Daoy (cell line): Measurements from ENCODE around the gene ATP5F1E. TPM values are rescaled to one million over a fixed set of nuclear protein-coding genes. Genes with fewer than 3 reads are reported as not detected.

Source experiments
- DNase-seq: peaks from one replicate; pipeline ENCODE4 v3.0.0-alpha.2; 2015; ENCODE audit warnings: low read depth
- total RNA-seq: library from RNA; depleted of rRNA; stranded (reverse); fragments of >200 nt; shearing (Covaris generic); gene quantifications from 2 replicates; pipeline ENCODE4 v1.2.3, GENCODE V29; 2014

ATP5F1E gene
- total RNA-seq, 1 experiment from 2014 or later: 26.1 TPM

DNA sequence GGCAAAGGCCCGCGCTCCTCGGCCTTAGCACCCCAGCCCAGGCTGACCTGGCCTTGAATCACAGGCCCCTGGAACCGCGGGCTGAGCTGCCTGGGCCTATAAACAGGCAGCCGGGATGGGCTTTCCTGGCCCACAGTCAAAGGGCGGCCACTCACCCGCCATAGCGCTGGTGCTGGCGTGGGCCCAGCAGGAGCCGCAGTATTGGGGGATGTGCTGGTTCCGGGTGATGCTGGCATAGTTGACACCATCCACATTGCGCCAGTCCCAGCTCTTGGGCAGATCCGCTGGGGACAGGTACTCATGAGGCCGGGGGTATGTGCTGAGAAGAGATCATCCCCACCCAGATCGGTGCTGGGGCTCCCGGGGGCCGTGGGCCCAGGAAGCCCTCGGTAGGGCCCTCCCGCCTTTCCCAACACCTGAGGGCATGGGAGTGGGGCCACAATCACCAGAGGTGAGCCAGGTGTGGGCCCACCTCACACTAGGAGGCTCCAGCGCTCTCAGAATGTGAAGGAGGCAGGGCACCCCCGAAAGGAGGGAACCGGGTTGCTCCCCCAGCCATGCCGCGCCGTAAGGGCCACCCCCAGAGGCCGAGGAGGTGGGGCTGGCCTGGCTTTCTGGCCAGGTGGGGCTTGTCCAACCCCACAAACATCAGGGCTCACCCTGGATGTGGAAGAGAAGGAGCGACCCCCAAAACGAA is 25.8 kb downstream of the ATP5F1E start:
- peak; percentile 51 for DNase-seq

DNA sequence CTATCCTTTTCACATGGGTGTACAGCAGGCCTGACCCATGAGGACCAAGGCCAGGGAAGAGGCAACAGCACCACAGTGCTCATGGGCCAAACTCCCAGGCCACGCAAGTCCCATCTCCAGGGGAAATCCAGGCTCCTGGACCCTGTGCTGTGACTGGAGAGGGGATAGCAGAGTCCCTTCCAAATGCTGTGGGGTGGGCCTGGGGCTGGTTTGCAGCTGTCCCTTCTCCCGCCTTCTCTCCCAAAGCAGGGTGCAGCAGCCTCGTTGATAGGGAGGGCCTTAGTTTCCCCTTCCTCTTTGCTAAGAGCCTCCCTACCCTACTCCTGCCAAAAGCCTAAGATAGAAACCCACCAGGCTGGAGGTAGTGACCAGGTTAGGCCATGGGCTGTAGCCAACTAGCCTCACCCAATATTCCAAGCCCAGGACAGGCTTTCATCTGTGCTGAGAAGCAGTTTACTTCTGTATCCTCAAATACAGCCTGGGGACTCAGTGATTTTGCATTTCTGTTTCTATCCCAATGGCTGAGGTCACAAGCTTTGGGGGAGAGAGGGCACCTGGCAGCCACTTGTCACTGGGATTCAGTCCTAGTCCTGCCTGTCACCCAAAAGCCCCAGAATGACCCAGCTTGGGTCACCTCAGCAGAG is 26.5 kb downstream of the ATP5F1E start:
- DNase-seq: no peak

DNA sequence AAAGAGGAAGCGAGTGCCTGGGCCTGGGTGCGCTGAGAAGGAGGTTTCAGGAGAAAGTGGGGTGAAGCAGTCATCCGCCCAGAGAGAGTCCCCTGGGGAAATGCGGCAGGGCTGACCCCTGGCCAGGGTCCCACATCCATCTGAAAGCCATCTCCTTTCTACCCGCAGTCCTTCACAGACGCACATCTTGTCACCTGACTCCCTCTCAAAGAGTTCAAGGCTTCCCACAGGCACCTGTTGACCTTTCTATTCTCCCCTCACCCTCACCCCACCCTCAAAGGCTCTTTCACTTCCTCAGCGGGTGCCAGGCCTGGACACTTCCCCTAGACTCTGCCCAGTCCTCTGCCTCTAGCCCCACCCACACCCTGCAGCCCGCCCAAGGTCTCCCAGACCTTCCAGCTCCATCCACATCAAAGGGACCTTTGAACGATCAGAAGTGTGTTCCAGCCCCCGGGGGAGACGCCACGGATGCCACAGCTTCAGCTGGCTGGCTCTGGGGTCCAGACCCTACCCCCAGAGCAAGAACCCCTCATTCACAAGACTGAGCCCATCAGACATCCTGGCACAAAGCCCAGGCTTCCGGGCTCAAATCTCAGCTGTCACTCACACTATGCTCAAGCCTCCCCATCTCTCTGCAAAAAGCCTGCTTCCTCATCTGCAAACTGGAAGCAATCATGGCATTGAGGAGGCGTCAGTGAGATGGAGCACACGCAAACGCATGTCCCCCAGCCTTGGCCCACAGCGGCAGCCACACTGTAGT is 27.2 kb downstream of the ATP5F1E start:
- no peak for DNase-seq

DNA sequence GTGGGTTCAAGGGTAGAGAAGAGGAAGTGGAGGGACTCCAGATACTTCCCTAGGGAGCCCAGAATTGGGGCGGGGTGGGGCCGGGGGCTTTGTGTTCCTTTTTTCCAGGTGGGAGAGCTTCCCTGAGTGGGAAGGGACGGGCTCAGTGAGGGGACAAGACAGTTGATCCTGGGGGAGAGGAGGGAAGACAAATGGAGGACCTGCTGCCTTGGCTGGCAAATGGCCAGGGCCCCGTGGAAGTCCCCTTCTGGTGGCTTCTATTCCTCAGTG is 27.7 kb downstream of the ATP5F1E start:
- no peak for DNase-seq

DNA sequence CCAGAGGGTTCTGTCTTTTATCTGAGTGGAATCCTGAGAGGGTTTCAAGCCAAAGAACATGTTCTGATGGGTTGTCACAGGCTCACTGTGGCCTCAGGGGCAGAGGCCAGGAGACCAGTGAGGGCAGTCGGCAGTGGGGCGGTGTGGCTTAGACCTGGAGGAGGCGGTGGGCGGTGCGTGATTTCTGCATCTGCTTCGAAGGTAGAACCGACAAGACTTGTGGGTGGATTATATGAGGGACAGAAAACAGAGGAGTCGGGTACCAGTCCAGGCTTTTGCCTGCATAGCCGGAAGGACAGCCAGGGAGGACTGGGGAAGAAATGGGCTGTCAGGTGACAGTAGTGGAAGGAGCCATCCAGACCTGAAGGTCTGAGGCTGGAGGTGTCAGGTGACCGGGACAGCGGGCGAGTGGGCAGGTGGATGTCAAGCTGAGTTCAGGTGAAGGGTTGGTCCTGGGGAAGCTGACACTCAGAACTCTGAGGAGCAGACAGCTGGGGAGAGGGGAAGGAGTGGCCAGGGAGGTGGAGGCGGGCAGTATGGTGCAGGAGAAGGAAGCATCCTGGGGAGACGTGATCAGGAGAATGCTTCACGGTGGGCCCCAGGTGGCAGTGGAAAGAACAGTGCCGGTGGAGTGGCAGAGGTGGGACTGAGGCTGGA is 28.2 kb downstream of the ATP5F1E start:
- no peak for DNase-seq

DNA sequence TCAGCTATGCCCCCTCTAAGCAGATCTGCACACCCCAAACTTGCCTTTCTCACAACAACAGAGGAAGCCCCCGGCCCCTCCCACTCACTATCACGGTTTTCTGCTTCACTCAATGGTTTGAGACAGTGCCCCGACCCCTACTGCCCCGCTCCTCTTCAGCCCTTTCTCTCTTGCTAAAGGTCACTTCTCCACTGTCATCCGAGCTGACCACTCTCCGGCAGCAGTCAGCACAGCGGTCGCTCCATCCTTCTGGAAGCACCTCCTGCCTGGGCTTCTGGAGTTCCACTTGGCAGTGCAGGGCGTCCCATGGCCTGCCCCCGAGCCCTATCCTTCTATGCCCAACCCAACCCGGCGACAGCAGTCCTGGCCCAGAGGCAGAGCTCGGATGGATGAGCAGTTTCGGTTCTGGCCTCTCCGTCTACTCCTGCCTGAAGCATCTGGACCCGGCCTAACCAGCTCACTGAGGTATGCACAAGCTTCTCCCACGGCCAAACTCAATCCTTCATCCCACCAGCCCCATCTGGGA is 29.2 kb downstream of the ATP5F1E start:
- DNase-seq: no peak

DNA sequence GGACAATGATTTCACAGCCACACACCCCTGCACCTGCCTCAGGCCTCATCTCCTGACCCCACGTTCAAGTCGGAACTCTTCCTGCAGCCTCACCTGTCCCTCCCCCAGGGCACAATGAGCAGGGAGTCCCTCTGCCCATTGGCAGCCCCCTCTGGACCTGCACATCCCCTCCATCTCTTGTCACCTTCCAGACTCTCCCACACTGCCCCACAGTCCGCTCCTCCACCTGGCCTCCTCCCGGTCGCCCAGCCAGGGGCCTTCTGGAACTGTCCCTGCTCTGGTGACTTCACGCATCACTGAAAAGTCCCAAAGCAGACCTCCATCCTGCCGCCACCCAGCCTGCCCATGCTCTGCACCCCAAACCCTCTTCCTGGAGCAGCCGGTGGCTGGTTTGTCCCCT is 29.7 kb downstream of the ATP5F1E start:
- no peak for DNase-seq

DNA sequence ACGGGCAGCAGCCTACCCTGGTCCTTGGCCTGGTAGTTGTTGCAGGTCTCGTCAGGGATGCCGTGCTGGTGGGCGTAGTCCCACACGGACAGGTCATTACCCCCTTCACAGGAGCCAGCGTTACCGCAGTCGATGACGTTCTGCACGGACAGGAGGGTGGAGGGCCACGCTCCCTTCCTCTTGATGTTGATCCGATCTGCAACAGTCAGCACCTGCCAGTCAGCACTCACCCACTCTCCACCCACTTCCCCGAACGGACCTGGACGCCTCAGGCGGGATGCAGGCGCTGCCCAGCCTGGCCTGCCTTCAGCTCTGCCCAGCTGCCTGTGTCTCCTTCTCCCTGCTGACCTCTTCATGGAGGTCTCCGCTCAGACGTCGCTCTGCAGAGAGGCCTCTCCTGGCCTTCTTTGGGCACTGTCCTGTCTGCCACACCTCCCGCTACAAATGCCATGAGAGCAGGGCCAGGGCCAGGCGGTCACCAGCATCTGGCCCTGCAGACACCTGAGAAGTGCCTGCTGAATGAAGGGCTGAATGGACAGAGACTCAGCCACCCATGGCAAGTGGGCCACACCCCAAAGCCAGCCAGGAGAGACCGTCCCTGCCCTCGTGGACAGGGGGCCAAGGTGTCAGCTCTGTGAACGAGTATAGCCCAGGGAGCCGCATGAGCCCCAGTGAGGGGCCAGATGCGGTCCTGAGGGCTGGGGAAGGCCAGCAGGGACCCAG is 30.5 kb downstream of the ATP5F1E start:
- no peak for DNase-seq

DNA sequence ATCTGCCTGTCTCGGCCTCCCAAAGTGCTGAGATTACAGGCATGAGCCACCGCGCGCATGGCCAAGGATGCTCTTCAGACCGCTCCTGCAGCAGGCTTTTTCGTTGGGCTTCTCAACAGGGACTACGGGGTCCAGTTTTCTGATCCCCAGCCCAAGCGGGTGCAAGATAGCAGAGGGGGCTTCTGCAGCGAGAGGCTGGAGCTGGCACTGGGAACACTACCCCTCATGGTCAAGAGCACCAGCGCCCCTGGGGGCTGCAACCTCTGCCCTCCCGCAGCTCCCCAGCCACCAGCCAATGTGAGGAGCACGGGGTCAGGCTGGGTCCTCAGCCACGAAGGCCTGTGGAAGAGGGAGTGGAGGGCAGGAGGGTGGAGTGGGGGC is 31.1 kb downstream of the ATP5F1E start:
- no peak for DNase-seq

DNA sequence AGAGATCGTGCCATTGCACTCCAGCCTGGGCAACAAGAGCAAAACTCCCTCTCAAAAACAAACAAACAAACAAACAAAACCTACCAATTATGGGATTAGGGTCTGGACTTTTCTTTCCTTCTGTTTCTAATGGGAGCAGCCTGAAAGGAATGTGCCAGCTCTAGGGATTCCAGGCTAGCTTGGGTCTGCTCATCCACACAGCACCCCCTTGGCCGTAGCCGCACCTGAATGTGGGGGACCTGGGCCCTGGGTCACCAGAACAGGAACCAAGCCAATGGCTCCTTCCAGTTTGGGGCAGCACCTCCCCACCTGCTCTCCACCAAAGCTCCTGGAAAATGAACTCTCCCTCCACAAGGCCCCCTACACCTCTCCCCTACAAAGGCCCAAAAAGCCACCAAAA is 31.8 kb downstream of the ATP5F1E start:
- DNase-seq: no peak

DNA sequence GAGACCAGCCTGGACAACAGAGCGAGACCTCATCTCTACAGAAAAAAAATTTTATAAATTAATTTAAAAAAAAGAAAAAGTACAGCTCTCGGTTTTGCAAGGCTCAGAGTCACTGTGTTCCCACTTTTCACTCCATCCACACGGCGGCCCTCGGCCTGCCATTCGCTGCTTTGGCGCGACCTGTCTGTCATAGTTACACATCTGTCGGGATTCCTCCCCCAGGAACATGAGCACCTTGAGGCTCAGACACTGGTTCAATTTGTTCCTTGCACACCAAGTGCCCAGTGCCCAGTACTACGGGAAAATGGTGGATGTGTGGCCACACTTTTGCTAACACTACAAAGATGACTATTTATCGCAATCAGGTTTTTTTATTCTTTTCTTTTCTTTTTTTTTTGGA is 33.5 kb downstream of the ATP5F1E start:
- no peak for DNase-seq

DNA sequence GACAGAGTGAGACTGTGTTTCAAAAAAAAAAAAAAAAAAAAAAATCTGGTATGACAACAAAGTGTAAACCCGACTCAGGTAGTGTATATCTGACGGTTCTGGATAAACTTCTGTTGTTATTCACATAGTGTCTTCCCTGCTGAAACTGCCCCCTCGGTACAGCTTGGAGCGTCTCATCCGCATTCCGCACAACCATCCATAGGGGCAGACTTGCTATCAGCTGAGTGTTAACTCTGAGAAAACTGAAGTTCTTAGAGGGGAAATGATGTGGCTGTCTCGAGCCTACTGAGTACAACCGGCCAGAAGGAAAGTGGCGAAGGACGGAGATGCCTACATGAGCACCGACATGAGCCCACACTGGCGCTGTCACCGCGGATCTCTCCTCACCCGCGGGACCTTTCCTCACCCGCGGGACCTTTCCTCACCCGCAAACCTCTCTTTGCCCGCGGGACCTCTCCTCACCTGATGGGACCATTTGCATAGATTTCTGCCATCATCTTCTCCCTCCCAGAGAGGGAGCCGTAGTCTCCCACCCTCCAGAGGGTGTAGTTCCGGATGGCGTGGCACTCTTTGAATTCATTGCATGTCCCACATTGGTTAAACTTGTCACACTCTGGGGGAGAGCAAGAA is 34.9 kb downstream of the ATP5F1E start:
- no peak for DNase-seq

DNA sequence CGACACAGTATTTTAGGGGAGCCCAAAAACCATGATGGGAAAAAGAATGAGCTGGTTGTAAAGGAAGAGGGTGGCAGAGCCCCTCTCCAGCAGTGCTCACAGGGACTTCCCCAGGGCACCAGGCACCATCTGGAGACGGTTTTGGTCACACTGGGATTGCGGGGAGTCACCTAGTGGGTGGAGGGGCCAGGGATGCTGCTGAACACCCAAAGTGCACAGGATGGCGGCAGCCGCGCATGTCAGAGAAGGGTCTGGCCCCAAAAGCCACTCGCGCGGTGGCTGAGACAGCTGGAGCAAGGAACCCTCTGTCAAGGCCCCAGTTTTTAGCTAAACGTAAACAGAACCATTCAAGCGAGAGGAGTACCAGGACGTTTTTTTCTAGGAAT is 35.9 kb downstream of the ATP5F1E start:
- no peak for DNase-seq

DNA sequence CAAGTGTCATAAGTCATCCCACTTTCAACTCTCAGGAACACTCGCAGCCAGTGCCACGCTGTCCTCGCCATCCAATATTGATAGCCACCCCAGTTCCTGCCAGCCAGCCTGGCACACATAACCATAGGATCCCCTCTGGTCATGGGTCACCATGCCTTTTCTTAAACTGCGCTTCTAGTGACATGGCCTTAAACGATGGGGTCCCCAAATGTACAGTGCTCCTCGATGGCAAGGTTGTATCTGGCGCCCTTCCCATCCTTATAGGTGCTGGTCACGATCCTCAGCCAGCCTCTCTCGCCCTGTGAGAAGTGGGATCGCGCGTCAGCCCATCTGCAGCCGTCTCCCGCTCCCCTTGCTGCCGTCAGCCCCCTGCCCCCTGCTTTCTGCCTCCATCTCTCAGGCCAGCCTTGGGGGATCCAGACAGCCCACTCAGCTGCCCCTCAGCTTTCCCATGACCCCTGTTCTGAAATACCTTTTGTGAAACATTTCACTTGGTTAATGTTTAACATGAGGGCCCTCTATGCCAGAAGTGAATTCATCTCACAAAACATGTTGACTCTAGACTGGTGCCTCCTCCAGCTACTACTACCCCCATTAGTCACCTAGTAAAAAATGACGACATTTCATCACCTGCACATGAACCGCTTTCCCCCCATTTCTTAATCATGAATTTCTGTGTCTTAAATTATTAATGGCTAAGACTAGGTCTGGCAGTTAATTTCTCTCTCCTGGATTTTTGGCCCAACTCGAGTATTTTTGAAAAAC is 36.5 kb downstream of the ATP5F1E start:
- no peak for DNase-seq

DNA sequence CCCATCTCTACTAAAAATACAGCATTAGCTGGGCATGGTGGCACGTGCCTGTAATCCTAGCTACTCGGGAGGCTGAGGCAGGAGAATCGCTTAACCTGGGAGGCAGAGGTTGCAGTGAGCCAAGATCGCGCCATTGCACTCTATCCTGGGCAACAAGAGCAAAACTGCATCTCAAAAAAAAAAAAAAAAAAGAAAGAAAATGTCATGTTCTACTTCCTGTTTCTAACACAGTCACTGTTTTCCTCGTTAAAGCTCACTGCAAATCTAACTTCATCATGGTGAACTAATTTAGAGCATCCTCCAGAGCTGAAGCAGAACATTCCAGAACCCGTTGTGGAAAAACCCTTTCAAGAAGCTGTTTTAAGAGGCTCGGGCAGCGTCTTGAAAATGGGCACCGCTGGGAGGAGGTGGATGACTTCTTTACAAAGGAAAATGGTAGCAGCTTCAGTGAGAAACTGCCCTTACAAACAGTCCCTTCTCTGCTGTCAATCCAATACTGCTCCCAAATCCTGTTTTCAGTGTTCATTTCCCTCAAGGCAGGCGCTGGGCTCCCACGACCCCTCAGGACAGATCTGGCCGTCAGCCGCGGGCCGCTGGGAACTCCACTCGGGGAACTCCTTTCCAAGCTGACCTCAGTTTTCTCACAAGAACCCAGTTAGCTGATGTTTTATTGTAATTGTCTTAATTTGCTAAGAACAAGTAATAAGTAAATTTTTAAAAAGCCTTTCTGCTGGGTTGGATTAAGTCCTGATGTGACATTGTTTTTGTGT is 37.6 kb downstream of the ATP5F1E start:
- no peak for DNase-seq

DNA sequence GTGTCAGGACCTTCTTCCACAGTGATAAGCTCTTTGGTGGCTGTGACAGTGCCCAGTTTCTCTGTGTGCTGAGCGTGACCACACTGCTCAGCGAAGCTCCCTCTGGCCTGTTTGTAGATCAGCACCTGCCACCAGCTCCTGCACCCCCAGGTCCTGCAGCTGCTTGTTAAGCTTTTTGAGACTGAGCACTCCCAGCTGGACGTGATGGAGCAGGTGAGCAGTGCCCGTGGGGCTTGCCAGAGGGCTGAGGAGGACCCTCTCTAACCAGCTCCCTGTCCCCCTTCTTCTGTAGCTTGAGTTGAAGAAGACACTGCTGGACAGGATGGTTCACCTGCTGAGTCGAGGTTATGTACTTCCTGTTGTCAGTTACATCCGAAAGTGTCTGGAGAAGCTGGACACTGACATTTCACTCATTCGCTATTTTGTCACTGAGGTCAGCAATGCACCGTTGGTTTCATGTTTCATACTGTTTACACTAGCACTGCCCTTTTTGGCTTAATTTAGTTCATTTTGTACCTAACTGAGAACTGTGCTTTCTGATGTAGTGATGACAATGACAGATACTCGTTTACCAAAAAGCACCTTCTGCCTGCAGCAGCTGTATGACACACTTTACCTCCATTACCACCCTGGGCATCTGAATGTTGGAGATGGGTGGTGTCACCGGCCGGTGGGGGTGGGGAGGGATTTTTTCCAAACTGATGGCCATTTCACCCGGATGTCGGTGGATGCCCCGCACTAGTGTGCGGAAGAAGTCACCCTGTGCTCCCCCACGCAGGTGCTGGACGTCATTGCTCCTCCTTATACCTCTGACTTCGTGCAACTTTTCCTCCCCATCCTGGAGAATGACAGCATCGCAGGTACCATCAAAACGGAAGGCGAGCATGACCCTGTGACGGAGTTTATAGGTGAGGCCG is 38.5 kb downstream of the ATP5F1E start:
- DNase-seq: no peak

DNA sequence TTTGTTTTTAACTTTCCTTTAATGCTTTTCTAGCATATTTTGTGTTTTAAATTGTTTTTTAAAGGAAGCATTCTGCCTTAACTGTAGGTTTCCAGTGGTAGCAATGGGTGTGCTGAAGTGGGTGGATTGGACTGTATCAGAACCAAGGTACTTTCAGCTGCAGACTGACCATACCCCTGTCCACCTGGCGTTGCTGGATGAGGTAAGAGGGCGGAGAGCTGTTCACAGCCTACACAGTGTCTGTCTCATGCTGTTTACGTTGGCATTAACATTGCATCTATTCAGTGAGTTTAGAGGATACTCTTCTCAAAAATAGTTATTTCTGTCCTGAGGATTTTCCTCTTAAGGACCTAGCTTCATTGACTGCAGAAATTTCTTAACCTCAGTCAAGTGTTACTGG is 39.2 kb downstream of the ATP5F1E start:
- no peak for DNase-seq

DNA sequence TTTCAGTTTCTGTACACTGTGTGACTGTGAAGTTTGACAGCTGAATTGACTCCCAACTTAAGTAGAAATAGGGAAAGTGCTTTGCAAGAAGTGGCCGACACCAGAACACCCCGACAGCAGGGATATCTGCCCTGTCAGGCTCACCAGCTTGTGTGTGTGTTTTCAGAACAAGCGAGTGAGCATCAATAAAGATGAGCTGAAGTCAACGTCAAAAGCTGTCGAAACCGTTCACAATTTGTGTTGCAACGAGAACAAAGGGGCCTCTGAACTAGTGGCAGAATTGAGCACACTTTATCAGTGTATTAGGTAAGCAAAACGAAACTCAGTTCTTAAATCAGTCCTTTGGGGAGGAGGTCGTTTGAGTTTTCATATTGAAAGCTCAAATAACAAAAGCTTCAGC is 40.4 kb downstream of the ATP5F1E start:
- DNase-seq: no peak
